Activated B cell treated with CpG ODN at 0.5 μM for 24 hours (primary cell): Measurements from ENCODE around the gene KIAA1328. TPM values are rescaled to one million over a fixed set of nuclear protein-coding genes. Genes with fewer than 3 reads are reported as not detected.

ENCODE experiments used
- ATAC-seq: fragments of 200-7000 bp; cut with Tn5 transposase; one replicate; pipeline ENCODE4 v1.10.0; 2021; ENCODE audit warnings: low read depth, mild to moderate bottlenecking, moderate library complexity
- CTCF ChIA-PET: fragments of 350-600 bp; sonication (Branson Sonifier 250); formaldehyde crosslinking; loops from one replicate; lab custom pipeline; 2021; ENCODE audit warnings: antibody characterized with exemption; lab: Charles Lee
- POLR2A ChIA-PET: fragments of 350-600 bp; sonication (Branson Sonifier 250); formaldehyde crosslinking; loops from one replicate; lab custom pipeline; 2021; ENCODE audit warnings: antibody characterized with exemption; lab: Charles Lee
- DNase-seq: peaks from one replicate; pipeline ENCODE4 v3.0.0; 2022
- H3K27ac Mint-ChIP-seq: one replicate; pipeline ENCODE4 v1.8.0; 2020; ENCODE audit warnings: mixed read lengths
- H3K27me3 Mint-ChIP-seq: one replicate; pipeline ENCODE4 v1.8.0; 2021; ENCODE audit warnings: mixed read lengths
- H3K36me3 Mint-ChIP-seq: one replicate; pipeline ENCODE4 v1.8.0; 2021; ENCODE audit warnings: low read depth, mixed read lengths
- H3K4me1 Mint-ChIP-seq: one replicate; pipeline ENCODE4 v1.8.0; 2021; ENCODE audit warnings: mixed read lengths
- H3K4me3 Mint-ChIP-seq: one replicate; pipeline ENCODE4 v1.8.0; 2020; ENCODE audit warnings: mild to moderate bottlenecking, mixed read lengths
- H3K9me3 Mint-ChIP-seq: one replicate; pipeline ENCODE4 v1.8.0; 2020; ENCODE audit warnings: mixed read lengths
- intact Hi-C: fragments of 100-400 bp; cut with micrococcal nuclease; formaldehyde crosslinking; loops from one replicate; pipeline ENCODE4 v1.15.1; 2024
- total RNA-seq: library from RNA; stranded (reverse); gene quantifications from 2 replicates; pipeline ENCODE4 v1.2.3, GENCODE V29; 2022
- TF ChIP-seq, protein P1 (sequence below): fragments of 200-600 bp; IDR thresholded peaks from one replicate; pipeline ENCODE4 v1.8.0; 2022; ENCODE audit warnings: antibody characterized with exemption, mild to moderate bottlenecking

KIAA1328 gene
- total RNA-seq, 1 donor from 2014 or later: 12.9 TPM

DNA sequence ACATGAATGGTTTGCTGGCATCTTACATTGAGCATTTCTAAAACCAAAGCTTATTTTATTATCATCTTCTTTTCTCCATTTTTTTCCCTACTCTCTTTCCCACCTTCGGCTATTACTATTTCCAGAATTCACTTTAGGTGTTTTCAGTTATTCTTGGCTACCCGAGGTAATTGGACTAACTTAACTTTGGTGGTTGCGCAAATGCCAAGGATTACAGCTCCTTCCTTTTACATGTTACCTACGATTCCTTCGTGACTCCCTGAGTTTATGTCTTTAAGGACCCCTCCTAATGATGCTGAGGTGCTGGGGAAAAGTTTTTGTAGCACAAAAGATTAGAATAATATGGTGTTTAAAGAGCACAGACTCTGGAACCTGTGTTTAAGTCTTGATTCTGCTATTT, 14.3 kb downstream of the KIAA1328 start:
- ChIA-PET POLR2A (no interaction called here), CTCF (no interaction called here)
- Mint-ChIP-seq H3K4me3 (no peak overlapping the region), H3K27ac (no peak overlapping the region), H3K27me3 (no peaks in the 10 kb centered on the region), H3K9me3 (peaks cover 2% of the 10 kb centered on the region), H3K36me3 (peaks cover 44% of the 10 kb centered on the region), H3K4me1 (no peaks in the 10 kb centered on the region)
- intact Hi-C loops: no loop called here
- TF ChIP-seq, protein P1, sequence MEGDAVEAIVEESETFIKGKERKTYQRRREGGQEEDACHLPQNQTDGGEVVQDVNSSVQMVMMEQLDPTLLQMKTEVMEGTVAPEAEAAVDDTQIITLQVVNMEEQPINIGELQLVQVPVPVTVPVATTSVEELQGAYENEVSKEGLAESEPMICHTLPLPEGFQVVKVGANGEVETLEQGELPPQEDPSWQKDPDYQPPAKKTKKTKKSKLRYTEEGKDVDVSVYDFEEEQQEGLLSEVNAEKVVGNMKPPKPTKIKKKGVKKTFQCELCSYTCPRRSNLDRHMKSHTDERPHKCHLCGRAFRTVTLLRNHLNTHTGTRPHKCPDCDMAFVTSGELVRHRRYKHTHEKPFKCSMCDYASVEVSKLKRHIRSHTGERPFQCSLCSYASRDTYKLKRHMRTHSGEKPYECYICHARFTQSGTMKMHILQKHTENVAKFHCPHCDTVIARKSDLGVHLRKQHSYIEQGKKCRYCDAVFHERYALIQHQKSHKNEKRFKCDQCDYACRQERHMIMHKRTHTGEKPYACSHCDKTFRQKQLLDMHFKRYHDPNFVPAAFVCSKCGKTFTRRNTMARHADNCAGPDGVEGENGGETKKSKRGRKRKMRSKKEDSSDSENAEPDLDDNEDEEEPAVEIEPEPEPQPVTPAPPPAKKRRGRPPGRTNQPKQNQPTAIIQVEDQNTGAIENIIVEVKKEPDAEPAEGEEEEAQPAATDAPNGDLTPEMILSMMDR: no peak
- ATAC-seq (no peak), DNase-seq (no peak)

DNA sequence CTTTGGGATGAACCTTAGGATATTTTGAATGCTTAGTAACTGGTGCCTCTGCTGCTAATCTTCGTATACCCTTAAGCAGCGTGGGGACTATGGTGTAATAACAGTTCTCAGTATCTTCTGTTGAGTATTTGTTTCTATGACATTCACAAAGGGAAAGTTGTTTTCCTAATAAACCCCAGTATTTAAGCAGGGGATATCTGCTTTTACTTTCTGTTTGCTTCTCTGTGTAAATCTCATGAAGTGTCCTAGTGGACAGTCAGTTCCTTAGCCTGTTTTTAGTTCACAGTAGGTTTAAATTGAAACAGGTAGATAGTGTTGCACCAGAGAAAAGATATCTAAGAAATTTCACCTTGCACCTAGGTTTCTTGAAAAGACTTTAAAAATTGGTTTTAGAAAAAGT, 14.9 kb downstream of the KIAA1328 start:
- TF ChIP-seq, protein P1: no peak
- ATAC-seq (no peak), DNase-seq (no peak)
- POLR2A ChIA-PET: no interaction called here
- intact Hi-C loops: no loop called here
- CTCF ChIA-PET: no interaction called here
- Mint-ChIP-seq H3K27me3 (no peaks in the 10 kb centered on the region), H3K27ac (no peak overlapping the region), H3K4me3 (no peak overlapping the region), H3K36me3 (peaks cover 41% of the 10 kb centered on the region), H3K9me3 (no peaks in the 10 kb centered on the region), H3K4me1 (no peaks in the 10 kb centered on the region)

DNA sequence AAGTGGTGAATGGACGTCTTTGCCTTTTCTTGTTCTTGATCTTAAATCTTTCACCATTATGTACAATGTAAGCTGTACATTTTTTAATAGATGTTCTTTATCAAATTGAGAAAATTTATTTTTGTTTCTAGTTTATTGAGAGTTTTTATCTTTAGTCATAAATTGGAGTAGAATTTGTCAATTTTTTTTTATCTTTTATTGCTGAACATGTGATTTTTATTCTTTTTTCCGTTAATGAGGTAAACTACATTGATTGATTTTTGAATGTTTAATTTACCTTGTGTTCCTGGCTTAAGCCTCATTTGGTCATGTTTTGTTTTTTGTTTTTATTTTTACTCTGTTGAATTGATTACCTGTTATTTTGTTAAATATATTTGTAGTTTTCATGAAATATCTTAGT, 19.7 kb downstream of the KIAA1328 start:
- TF ChIP-seq, protein P1: no peak
- Mint-ChIP-seq H3K4me3 (no peak overlapping the region), H3K27ac (no peak overlapping the region), H3K9me3 (peaks cover 5% of the 10 kb centered on the region), H3K4me1 (no peaks in the 10 kb centered on the region), H3K36me3 (peaks cover 49% of the 10 kb centered on the region), H3K27me3 (no peaks in the 10 kb centered on the region)
- no peak for DNase-seq
- CTCF ChIA-PET: no interaction called here
- POLR2A ChIA-PET: no interaction called here
- intact Hi-C loops: no loop called here
- ATAC-seq: no peak

DNA sequence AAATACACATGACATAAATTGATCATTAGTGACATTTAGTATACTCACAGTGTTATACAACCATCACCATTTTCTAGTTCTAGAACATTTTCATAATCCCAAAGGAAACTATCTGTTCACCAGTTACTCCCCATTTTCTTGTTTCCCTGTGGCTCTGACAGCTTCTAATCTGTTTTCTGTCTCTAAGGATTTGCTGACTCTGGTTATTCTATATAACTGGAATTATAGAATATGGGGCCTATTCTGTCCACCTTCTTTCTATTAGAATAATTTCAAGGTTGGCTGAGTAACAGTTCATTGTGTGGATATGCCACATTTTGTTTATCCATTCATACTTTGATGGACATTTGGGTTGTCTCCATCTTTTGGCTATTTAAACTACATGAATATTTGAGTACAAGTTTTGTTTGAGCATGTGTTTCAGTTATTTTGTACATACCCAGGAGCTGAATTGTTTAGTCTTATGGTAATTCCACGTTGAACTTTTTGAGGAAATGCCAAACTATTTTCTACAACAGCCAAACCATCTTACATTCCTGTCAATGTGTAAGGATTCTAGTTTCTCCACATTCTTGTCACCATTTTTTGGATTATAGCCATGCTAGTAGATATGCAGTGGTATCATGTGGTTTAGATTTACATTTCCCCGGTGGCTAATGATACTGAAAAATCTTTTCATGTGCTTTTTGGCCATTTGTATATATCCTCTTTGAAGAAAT, 20.5 kb downstream of the KIAA1328 start:
- ATAC-seq (no peak), DNase-seq (no peak)
- TF ChIP-seq, protein P1: no peak
- Mint-ChIP-seq H3K27ac (no peak overlapping the region), H3K4me1 (no peaks in the 10 kb centered on the region), H3K27me3 (no peaks in the 10 kb centered on the region), H3K9me3 (peaks cover 5% of the 10 kb centered on the region), H3K4me3 (no peak overlapping the region), H3K36me3 (peaks cover 51% of the 10 kb centered on the region)
- intact Hi-C loops: no loop called here
- ChIA-PET POLR2A (no interaction called here), CTCF (no interaction called here)

GRCh38 chr18:36850527-36851201, 21.7 kb downstream of the KIAA1328 start:
- intact Hi-C loops: no loop called here
- Mint-ChIP-seq H3K9me3 (peaks cover 5% of the 10 kb centered on the region), H3K4me1 (no peaks in the 10 kb centered on the region), H3K36me3 (peaks cover 49% of the 10 kb centered on the region), H3K4me3 (no peak overlapping the region), H3K27me3 (no peaks in the 10 kb centered on the region), H3K27ac (no peak overlapping the region)
- no peak for ATAC-seq
- no peak for DNase-seq
- TF ChIP-seq, protein P1: no peak
- ChIA-PET CTCF (no interaction called here), POLR2A (no interaction called here)
